ENCODE results near the gene MED26.
A peak's percentile ranks its signal among the peaks of the same experiment; 100 is the strongest.

- TF ChIP-seq CTCF (IDR thresholded peaks at IDR 0.05) (peak in 2 of 6 experiments; percentile 3 to 43), POLR2AphosphoS5 (IDR thresholded peaks at IDR 0.05) (peak; percentile 91 to 97)
Observed at GRCh38 chr19:16659832-16660708, 32.1 kb upstream of the MED26 start, which contains the start of gene SMIM7.
